Measurements from ENCODE around the gene TRIM22.
A peak's percentile ranks its signal among the peaks of the same experiment; 100 is the strongest.
"Not testable (repeated sequence)": the region's sequence is repeated elsewhere in the genome, so short reads cannot be mapped to it uniquely, and the experiment has no call there.

The TRIM22 gene, protein sequence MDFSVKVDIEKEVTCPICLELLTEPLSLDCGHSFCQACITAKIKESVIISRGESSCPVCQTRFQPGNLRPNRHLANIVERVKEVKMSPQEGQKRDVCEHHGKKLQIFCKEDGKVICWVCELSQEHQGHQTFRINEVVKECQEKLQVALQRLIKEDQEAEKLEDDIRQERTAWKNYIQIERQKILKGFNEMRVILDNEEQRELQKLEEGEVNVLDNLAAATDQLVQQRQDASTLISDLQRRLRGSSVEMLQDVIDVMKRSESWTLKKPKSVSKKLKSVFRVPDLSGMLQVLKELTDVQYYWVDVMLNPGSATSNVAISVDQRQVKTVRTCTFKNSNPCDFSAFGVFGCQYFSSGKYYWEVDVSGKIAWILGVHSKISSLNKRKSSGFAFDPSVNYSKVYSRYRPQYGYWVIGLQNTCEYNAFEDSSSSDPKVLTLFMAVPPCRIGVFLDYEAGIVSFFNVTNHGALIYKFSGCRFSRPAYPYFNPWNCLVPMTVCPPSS

DNA sequence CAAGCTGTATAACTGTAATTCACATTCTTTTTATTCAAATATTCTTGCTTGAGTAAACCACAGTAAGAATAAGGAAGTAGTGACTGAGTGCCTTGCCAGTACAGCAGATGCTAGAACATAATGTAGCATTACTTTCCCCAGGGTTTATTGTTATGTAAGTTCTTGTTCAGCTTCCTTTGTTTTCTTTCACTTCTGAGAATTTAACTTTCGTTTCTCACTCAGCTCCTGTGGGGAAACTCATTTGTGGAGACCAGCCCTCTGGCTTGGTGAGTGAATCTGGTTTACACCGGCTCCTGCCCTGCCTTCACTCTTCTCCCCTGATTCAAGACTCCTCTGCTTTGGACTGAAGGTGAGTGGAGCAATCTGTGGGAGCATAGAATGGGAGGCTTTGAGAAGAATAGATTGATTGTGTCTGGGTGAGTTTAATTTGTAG lies at the start of gene TRIM22:
Gene TRIM22 (plus strand): TSS at position 240 of the 433 bp plus-strand sequence. CDS start 6,443 bp downstream, outside the sequence.
- no peak for DNase-seq

DNA sequence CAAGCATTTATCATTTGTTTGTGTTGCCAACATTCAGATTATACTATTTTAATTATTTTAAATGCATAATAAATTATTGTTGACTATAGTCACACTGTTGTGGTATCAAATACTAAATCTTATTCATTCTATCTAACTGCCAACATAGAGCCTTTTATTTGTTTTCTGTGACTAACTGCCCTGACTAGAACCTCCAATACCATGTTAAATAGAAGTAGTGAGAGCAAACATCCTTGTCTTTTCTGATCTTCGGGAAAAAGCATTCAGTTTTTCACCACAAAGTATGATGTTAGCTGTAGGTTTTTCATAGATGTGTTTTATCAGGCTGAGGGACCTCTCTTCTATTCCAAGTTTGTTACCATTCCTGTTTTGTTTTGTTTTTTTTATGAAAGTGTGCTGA lies 49.6 kb upstream of the TRIM22 start:
- DNase-seq: peak; percentile 15

DNA sequence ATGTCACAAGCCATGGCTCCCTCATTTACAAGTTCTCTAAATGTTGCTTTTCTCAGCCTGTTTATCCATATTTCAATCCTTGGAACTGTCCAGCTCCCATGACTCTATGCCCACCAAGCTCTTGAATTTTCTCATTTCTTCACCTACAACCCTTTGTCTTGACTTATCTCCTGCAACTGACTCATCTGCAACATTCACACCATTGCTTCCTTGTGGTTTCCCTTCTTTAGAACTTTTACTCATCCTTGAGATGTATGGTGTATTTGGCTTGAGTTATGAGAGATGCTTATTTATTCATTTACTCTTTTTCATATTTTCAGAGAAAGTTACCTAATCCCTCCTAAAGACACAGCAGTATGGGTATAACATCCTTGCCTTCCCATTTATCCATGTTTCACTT lies 46.0 kb upstream of the TRIM22 start:
- DNase-seq: no peak

DNA sequence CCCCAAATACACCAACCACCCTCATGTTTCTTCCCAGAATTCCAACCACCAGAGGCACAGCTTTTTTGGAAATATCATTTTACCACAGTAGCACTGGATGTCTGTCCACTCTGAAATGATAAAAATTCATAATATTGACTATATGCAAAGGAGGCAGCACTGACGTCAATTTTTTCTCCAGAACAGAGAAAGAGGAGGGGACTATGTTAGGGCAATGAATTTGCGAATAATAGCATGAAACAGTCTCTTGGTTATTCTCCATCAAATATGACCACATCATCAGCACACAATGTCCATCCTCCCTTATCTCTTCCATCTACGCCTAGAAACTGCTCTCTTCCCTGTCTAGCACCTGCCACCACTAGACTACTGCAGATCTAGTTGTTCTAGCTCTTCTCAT lies 43.5 kb upstream of the TRIM22 start:
- DNase-seq: no peak

DNA sequence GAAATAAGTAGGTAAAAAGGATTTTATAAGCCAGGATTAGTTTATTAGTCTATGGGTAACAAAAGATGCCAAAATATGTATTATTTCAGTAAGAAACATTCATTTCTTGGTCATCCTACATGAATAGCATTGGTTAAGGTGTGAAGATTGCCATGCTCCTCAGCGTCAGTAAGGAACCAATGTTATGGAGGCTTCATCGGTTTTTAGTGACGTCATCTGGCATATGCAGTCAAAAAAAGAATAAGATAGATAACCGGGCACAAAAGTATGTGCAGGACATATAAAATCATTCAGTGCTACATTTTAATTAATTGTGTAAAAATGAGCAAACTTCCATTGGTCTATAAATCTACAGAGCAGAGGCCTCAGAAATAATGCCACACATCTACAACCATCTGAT lies 34.1 kb upstream of the TRIM22 start:
- no peak for DNase-seq

DNA sequence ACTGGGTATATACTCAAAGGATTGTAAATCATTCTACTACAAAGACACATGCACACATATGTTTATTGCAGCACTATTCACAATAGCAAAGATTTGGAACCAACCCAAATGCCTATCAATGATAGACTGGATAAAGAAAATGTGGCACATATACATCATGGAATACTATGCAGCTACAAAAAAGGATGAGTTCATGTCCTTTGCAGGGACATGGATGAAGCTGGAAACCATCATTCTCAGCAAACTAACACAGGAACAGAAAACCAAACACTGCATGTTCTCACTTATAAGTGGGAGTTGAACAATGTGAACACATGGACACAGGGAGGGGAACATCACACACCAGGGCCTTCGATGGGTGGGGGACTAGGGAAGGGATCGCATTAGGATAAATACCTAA lies 32.6 kb upstream of the TRIM22 start:
- DNase-seq: not testable (repeated sequence)

DNA sequence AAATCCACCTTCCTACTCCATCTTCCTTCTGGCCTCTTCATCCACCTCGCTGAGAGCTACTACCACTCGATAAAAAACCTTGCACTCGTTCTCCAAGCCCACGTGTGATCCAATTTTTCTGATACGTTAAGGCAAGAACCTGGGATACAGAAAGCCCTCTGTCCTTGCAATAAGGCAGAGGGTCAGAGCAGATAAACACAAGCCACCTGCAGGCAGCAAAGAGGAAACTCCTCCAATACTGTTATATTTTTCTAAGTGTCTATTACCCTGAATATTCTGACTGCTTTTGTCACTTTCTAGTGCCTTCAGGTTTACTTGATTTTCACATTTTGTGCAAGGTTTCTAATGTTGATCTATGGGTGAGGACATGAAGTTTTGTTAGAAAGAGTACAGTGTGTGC lies 31.3 kb upstream of the TRIM22 start:
- no peak for DNase-seq

DNA sequence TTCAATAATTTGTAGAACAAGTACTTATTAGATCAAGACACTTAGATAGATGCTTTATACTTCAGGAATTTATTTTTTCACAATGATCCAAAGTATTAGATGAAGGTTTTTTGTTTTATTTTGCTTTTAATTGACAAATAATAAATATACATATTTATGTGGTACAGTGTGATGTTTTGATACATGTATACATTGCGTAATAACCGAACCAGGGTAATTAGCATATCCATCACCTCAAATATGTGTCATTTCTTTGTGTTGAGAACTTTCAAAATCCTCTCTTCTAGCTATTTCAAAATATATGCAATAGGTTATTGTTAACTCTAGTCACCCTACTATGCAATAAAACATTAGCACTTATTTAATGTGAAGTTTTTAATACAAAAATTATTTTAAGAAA lies 26.1 kb upstream of the TRIM22 start:
- no peak for DNase-seq

DNA sequence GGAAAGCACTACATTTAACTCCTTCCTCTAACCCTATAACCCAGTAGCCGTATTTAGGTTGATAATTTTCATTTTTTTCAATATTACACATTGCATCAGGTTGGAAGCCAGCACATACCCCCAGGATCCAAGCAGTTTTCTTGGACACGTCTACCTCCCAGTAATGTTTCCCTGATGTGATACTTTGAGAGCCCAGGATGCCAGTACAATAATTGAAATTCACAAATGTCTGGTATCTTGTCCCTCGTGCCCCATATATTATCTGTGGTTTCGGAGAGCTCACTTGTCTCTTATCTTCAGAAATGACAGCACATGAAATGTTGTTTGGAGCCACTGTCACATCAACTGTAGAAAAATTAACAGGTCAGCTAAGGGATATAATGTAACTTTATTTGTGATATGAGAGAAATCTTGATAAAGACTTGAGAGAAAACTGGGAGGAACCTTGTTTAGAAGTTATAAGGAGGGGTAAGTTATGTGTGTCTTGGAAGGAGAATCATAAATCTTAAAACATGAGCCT lies 24.5 kb upstream of the TRIM22 start:
- DNase-seq: no peak

DNA sequence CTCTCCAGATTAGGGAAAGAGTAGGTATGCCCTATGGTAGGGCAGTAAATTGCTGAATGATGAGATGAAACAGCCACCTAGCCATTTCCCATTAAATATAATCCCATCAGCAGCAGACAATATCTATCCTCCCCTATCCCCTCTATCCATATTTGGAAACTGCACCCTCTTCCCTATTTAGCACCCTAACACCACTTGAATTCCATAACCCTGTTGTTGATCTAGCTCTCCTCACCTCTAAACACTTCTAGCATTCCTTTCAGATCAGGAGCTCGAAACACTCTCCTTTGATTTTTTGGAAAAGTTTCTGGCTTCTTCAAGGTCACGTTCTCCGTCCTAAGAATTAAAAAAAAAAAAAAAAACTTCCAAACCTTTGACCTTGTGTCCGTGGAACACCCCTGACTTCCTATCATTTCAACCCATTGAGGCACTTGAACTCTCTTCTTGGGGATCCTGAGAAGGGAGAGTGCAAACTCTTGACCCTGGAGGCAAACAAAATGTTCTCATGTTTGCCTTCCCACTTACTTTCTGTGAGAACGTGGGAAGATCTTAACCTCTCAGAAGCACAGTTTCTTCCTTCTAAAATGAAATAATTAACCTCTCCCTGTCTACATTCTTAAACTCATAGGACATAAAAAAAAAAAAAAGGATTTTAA lies 23.7 kb upstream of the TRIM22 start:
- DNase-seq: no peak

DNA sequence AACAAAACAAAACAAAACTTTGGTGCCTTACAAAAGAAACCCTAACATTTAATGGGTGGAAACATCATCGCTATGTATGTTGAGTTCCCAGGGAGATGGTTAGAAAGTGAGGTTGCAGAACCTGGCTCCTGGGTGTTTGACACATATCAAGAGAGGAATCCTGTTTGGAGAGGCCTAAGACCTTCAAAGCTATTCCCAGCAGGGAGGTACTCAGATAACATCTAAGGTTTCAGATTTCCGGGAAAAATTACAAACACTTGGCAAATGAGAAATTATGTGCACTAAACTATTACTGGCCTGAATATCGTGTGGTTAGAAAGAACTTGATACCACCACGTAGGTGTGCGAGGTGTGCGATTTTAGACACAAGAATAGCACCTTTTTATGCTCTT lies 23.2 kb upstream of the TRIM22 start:
- DNase-seq: no peak

DNA sequence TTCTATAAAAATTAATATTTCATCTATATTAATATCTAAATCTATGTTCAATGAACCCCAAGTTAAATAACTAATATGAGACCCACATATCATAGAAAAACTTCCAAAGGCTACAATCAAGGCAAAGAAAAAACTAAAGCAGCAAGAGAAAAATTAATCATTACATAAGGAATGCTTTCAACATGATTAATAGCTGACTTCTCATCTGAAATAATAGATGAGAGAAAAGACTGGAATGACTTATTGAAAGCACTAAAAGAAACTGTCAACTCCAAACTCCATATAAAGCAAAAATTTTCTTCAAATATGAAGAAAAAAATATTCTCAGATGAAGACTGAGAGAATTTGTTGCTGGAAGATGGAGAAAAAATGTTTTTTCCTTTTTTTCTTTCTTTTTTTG lies 17.8 kb upstream of the TRIM22 start:
- DNase-seq: no peak

DNA sequence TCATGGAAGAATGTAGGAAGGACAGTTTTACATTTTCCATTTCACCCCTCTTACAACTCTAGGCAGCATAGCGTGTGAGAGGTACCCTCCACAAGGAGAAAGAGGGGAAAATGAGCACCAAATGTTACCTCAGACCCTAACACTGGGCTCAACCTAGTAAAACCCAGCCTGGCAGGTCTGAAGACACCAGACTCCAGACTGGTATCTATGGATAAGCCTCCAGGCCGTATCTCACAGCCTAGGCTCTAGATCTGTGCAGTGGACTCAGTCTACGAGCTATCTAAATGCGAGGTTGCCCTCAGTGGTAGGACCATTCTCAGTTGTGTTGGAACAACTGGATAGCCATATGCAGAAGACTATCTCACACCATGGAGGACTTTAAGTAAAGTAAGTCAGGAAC lies 15.2 kb upstream of the TRIM22 start:
- no peak for DNase-seq

DNA sequence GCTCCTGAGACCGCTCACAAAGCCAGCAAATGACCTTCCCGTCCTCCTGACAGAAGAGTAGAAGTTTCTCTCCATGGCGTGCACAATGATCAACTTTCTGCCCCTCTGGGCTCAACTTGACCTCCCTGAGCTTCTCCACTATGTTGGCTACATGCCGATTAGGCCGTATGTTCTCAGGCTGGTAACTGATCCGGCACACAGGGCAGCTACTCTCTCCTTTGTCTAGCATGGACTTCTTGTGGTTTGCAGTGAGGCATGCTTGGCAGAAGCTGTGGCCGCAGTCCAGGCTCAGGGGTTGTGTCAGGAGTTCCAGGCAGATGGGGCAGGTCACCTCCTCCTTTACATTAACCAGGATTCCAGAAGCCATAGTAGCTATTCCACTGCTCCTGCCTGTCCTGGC lies 9.8 kb upstream of the TRIM22 start:
- no peak for DNase-seq

DNA sequence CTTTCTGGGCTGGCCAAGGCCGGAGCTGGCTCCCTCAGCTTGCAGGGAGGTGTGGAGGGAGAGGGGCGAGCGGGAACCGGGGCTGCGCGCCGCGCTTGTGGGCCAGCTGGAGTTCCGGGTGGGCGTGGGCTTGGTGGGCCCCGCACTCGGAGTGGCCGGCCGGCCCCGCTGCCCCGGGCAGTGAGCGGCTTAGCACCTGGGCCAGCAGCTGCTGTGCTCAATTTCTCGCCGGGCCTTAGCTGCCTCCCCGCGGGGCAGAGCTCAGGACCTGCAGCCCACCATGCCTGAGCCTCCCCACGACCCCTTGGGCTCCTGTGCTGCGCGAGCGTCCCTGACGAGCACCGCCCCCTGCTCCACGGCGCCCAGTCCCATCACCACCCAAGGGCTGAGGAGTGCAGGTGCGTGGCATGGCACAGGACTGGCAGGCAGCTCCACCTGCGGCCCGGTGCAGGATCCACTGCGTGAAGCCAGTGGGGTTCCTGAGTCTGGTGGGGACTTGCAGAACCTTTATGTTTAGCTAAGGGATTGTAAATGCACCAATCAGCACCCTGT lies 6.6 kb upstream of the TRIM22 start:
- not testable (repeated sequence) for DNase-seq

DNA sequence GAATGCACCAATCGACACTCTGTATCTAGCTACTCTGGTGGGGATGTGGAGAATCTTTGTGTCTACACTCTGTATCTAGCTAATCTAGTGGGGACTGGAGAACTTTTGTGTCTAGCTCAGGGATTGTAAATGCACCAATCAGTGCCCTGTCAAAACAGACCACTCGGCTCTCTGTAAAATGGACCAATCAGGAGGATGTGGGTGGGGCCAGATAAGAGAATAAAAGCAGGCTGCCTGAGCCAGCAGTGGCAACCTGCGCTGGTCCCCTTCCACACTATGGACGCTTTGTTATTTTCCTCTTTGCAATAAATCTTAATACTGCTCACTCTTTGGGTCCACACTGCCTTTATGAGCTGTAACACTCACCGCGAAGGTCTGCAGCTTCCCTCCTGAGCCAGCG lies 6.0 kb upstream of the TRIM22 start:
- not testable (repeated sequence) for DNase-seq

DNA sequence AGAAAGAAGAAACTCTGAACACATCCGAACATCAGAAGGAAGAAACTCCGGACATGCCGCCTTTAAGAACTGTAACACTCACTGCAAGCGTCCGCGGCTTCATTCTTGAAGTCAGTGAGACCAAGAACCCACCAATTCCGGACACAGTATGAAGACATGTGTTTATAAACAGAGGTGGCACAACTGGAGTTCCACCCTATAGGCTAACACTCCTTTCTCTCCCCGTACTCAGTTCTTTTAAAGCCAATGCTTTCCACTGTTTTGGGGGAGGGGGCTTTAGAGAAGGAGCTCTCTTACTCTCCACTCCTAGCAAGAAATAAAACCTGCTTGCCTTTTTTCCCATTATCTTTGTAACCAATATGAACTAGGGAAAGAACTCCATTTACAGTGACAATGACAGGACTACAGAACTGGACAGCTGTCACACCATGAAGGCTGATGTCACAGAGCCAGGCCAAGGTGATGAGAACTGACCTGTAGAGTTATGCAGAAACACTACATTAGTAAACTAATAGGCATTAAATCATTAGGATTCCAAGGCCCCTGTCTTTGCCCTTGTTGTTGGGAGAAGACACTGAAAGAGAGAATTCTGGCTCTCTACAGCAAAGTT lies 5.4 kb upstream of the TRIM22 start:
- no peak for DNase-seq

DNA sequence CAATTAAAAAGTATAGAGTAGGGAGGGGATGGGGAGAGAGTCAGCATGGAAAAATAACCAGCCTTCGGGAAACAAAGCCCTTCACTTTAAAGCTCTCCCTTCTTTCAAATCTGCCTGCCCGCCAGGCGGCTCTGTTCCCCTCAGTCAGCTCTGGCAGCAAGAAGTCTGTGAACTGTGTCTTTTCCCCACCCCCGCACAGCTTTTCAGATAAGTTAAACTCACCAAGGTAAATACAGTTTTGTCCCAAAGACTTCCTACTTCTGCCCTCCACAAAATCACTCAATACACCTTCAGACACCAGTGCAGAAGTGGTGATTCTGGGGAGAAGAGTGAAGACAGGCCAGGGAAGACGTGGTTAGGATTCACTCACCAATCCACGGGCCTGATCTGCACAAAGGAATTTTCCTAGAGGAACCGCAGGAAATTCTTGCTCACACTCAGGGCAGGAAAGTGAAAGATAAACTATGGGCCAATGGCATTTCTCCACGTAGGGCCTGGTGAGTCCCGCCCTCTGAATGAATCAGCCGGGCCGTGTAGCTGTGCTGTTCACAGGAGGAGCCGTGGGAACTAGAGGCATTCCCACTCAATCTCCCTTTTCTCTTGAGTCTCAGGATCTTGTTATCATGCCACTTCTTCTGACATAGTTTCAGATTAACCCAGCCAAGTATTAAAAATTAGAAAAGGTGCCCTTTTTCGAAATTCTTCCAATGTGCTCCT lies 4.8 kb upstream of the TRIM22 start, which contains the start of gene TRIM5:
Gene TRIM5 (minus strand): TSS at position 429 of the 717 bp plus-strand sequence. CDS start 4,897 bp downstream, outside the sequence.
- peak; percentile 86 for DNase-seq

DNA sequence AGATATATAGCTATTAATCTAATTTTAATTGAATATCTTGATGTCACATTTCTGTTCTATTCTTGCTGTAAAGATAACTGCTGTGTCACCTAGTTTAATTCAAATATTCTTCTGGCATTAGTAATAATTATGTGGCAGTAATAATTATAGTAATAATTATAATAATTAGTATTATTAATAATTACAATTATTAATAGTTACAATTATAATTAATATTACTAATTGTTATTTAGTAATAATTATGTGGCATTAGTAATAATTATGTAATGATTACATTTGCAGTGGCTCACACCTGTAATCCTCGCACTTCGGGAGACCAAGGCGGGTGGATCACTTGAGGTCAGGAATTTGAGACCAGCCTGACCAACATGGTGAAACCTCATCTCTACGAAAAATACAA lies 3.2 kb upstream of the TRIM22 start:
- DNase-seq: no peak

DNA sequence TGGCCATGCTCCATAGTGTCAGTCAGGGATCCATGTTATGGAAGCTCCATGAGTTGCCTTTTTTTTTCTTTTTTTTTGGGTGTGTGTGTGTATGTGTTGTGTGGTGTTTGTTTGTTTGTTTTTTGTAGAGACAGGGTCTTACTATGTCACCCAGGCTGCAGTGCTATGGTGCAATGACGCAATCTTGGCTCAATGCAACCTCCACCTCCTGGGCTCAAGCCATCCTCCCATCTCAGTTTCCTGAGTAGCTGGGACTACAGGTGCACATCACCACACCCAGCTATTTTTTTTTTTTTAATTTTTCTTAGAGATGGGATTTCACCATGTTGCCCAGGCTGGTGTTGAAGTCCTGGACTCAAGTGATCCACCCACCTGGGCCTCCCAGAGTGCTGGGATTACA lies 1.1 kb upstream of the TRIM22 start:
- no peak for DNase-seq

DNA sequence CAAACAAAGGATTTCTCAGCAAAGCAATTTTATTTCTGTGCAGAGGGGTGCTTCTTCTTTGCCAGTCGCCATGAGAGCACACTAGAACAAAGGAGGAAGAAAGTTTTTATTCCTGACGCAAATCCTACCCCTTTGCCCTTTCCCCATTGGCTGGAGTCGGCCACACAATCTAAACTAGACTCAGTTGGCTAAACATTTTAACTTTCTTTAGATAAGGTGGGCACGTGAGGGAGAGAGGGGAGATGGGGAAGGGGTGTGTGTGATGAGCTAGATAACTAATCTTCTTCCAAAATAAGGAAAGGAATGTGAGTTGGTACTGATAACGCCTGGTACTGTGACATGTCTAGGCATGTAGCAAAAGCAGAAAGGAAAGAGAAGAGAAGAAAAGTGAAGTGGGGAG lies 626 bp downstream of the TRIM22 start:
- no peak for DNase-seq

DNA sequence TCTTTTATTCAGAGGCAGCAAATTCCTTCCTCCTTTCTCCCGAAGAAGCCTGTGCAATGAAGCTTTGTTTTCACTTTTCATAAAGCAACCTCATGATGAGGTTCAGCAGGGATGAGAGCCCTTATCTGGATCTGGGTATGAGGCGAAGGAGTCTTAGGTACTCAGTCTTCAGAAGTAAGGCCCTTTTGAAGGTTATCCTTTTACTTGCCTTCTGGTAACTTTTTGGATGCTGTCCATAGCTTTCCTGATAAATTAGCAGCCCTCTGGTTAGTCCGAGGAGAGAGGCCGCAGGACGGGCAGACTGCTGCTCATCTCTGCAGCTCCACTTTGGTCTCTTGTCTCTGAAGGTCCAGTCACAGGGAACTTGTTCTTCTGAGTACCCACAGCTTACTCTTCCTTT lies 1.1 kb downstream of the TRIM22 start:
- DNase-seq: no peak
